ENCODE measurements around the gene ZNF799. TPM values are rescaled to one million over a fixed set of nuclear protein-coding genes. Genes with fewer than 3 reads are reported as not detected.
A peak's percentile ranks its signal among the peaks of the same experiment; 100 is the strongest.
"Not testable (repeated sequence)": the region's sequence is repeated elsewhere in the genome, so short reads cannot be mapped to it uniquely, and the experiment has no call there.

The ZNF799 gene
- total RNA-seq, 1 experiment from 2014 or later: 2.9 TPM

GRCh38 chr19:12425888-12426274, 24.8 kb upstream of the ZNF799 start:
- Histone ChIP-seq H3K27ac (no peak overlapping the region), H2AFZ (no peak overlapping the region), H3K36me3 (ENCODE audit: low read depth) (peaks cover 7% of the 10 kb centered on the region), H3K27me3 (ENCODE audit: insufficient read depth, low read depth) (no peaks in the 10 kb centered on the region), H3F3A (ENCODE audit: insufficient read depth, low read depth) (no peaks in the 10 kb centered on the region), H3K9me3 (ENCODE audit: insufficient read depth, low read depth) (peaks cover 19% of the 10 kb centered on the region), H3K79me2 (ENCODE audit: low read depth) (no peaks in the 10 kb centered on the region), H3K4me3 (no peak overlapping the region), H3K9me2 (ENCODE audit: insufficient read depth) (no peaks in the 10 kb centered on the region), H3K4me2 (no peak overlapping the region), H4K20me1 (ENCODE audit: insufficient read depth) (no peaks in the 10 kb centered on the region), H3K4me1 (replicated peaks; ENCODE audit: insufficient read depth) (no peaks in the 10 kb centered on the region)
- POLR2A ChIA-PET (ENCODE audit: unreplicated experiment): no interaction called here
- no peak for DNase-seq
- no peak for TF ChIP-seq EZH2 (IDR thresholded peaks at IDR 0.05; ENCODE audit: low read depth)
- TF ChIP-seq CTCF (conservative IDR thresholded peaks at IDR 0.05): no peak
- no TSS peak for BruUV-seq (replicated peaks)
- CTCF ChIA-PET: interaction anchor here (0.6 kb wide), 1 partner anchor 971 kb away, joined by 3 read pairs; no protein-coding TSS in a partner anchor
- intact Hi-C loops (cut with micrococcal nuclease; ENCODE audit: unreplicated experiment): no loop called here

GRCh38 chr19:12425236-12425887, 24.3 kb upstream of the ZNF799 start:
- Histone ChIP-seq H3K27me3 (ENCODE audit: insufficient read depth, low read depth) (no peaks in the 10 kb centered on the region), H3K9me2 (ENCODE audit: insufficient read depth) (no peaks in the 10 kb centered on the region), H3K36me3 (ENCODE audit: low read depth) (peaks cover 2% of the 10 kb centered on the region; the same call in 1 of the 2 replicates), H3K79me2 (ENCODE audit: low read depth) (no peaks in the 10 kb centered on the region), H3K27ac (no peak overlapping the region), H3K4me3 (no peak overlapping the region), H3K4me1 (replicated peaks; ENCODE audit: insufficient read depth) (no peaks in the 10 kb centered on the region), H3K4me2 (no peak overlapping the region), H3F3A (ENCODE audit: insufficient read depth, low read depth) (no peaks in the 10 kb centered on the region), H3K9me3 (ENCODE audit: insufficient read depth, low read depth) (peaks cover 13% of the 10 kb centered on the region), H4K20me1 (ENCODE audit: insufficient read depth) (no peaks in the 10 kb centered on the region), H2AFZ (no peak overlapping the region)
- CTCF ChIA-PET: interaction anchor here (0.6 kb wide), 1 partner anchor 971 kb away, joined by 3 read pairs; no protein-coding TSS in a partner anchor
- intact Hi-C loops (cut with micrococcal nuclease; ENCODE audit: unreplicated experiment): no loop called here
- no TSS peak for BruUV-seq (replicated peaks)
- no peak for TF ChIP-seq EZH2 (IDR thresholded peaks at IDR 0.05; ENCODE audit: low read depth)
- TF ChIP-seq CTCF (conservative IDR thresholded peaks at IDR 0.05): no peak
- POLR2A ChIA-PET (ENCODE audit: unreplicated experiment): no interaction called here
- no peak for DNase-seq

- H3K4me3 ChIP-seq; H3K27ac ChIP-seq; intact Hi-C loops (cut with micrococcal nuclease; ENCODE audit: unreplicated experiment); CTCF ChIA-PET; H3K9me2 ChIP-seq (ENCODE audit: insufficient read depth); H3K79me2 ChIP-seq (ENCODE audit: low read depth); POLR2A ChIA-PET (ENCODE audit: unreplicated experiment); DNase-seq; H4K20me1 ChIP-seq (ENCODE audit: insufficient read depth); H3K27me3 ChIP-seq (ENCODE audit: insufficient read depth, low read depth); H3K4me2 ChIP-seq; H2AFZ ChIP-seq; H3K4me1 ChIP-seq (replicated peaks; ENCODE audit: insufficient read depth); BruUV-seq (replicated peaks); H3K9me3 ChIP-seq (ENCODE audit: insufficient read depth, low read depth); H3K36me3 ChIP-seq (ENCODE audit: low read depth); H3F3A ChIP-seq (ENCODE audit: insufficient read depth, low read depth): not testable (repeated sequence)
These were observed 16.2 kb upstream of the ZNF799 start for GRCh38 chr19:12417273-12417672.

- no peak for TF ChIP-seq CTCF (conservative IDR thresholded peaks at IDR 0.05)
- Histone ChIP-seq H3K9me3 (ENCODE audit: insufficient read depth, low read depth) (peaks cover 12% of the 10 kb centered on the region; the same call in 1 of the 2 replicates), H2AFZ (no peak overlapping the region), H3K27me3 (ENCODE audit: insufficient read depth, low read depth) (no peaks in the 10 kb centered on the region), H3K4me2 (no peak overlapping the region), H3K4me1 (replicated peaks; ENCODE audit: insufficient read depth) (no peaks in the 10 kb centered on the region), H3K36me3 (ENCODE audit: low read depth) (no peaks in the 10 kb centered on the region), H3K79me2 (ENCODE audit: low read depth) (no peaks in the 10 kb centered on the region), H3K27ac (no peak overlapping the region), H3K4me3 (no peak overlapping the region), H3F3A (ENCODE audit: insufficient read depth, low read depth) (no peaks in the 10 kb centered on the region), H4K20me1 (ENCODE audit: insufficient read depth) (no peaks in the 10 kb centered on the region), H3K9me2 (ENCODE audit: insufficient read depth) (no peaks in the 10 kb centered on the region)
- CTCF ChIA-PET: no interaction called here
- no TSS peak for BruUV-seq (replicated peaks)
- DNase-seq: no peak
- POLR2A ChIA-PET (ENCODE audit: unreplicated experiment): no interaction called here
- intact Hi-C loops (cut with micrococcal nuclease; ENCODE audit: unreplicated experiment): no loop called here
These were observed 10.8 kb upstream of the ZNF799 start for GRCh38 chr19:12411893-12412292.

GRCh38 chr19:12399901-12400632, 1.0 kb downstream of the ZNF799 start:
- H3K9me2 ChIP-seq (ENCODE audit: insufficient read depth); H4K20me1 ChIP-seq (ENCODE audit: insufficient read depth); H3F3A ChIP-seq (ENCODE audit: insufficient read depth, low read depth); H3K9me3 ChIP-seq (ENCODE audit: insufficient read depth, low read depth); POLR2A ChIA-PET (ENCODE audit: unreplicated experiment); H3K36me3 ChIP-seq (ENCODE audit: low read depth); H3K79me2 ChIP-seq (ENCODE audit: low read depth); H3K27me3 ChIP-seq (ENCODE audit: insufficient read depth, low read depth): not testable (repeated sequence)
- Histone ChIP-seq H3K4me1 (replicated peaks; ENCODE audit: insufficient read depth) (peaks cover 11% of the 10 kb centered on the region; the same call in 1 of the 2 replicates), H2AFZ (peak overlapping the region; percentile 89), H3K4me2 (peak overlapping the region; percentile 83), H3K27ac (peak overlapping the region; percentile 7; the same call in 1 of the 2 replicates), H3K4me3 (peak overlapping the region; percentile 93)
- intact Hi-C loops (cut with micrococcal nuclease; ENCODE audit: unreplicated experiment): loop anchor here (5.0 kb wide), 2 partner anchors 42 to 152 kb away; partner anchors contain the start of genes ZNF443 and ZNF564
- DNase-seq: peak; percentile 46 to 61
- BruUV-seq (replicated peaks): TSS peak; percentile 30
- CTCF ChIA-PET: interaction anchor here (0.6 kb wide), 1 partner anchor 205 kb away, joined by 9 read pairs; no protein-coding TSS in a partner anchor

Measured in PC-9 (cell line).